Stomach (tissue), 4 donors: ENCODE measurements around the gene DOCK2.

Experiments used
- CTCF ChIP-seq, 7 experiments: fragments of 450-650 bp in 4 of 7; fragments of 200-600 bp in 3 of 7; sonication (generic) in 3 of 7; IDR thresholded peaks; one replicate each; pipeline ENCODE4 v1.5.1; 2016 to 2019; ENCODE audit warnings: antibody characterized with exemption in 7 of 7, control low read depth in 2 of 7, mild to moderate bottlenecking in 1 of 7
- EP300 ChIP-seq: sonication (generic); formaldehyde crosslinking; IDR thresholded peaks from one replicate; pipeline ENCODE4 v1.6.1; 2017; ENCODE audit warnings: antibody characterized with exemption
- POLR2A ChIP-seq, 4 donors: fragments of 450-650 bp; IDR thresholded peaks; one replicate each; pipeline ENCODE4 v1.6.1; 2016; ENCODE audit warnings: antibody characterized with exemption in 4 of 4, control low read depth in 2 of 4, mild to moderate bottlenecking in 1 of 4, moderate library complexity in 1 of 4

GRCh38 chr5:169893571-169893970 is 256.5 kb downstream of the DOCK2 start:
- TF ChIP-seq CTCF (IDR thresholded peaks at IDR 0.05): no peak
- no peak for TF ChIP-seq EP300
- no peak for TF ChIP-seq POLR2A (IDR thresholded peaks at IDR 0.05)
